Liver (tissue), 3 donors: ENCODE results near the gene BRF1.

ENCODE experiments used
- CTCF ChIP-seq: fragments of 150-350 bp; IDR thresholded peaks from 2 replicates; pipeline ENCODE4 v1.5.1; 2017; ENCODE audit warnings: improper control_type of control experiment, low read depth, low read length; ENCODE audit not compliant: missing input control
- GABPA ChIP-seq, 2 donors: IDR thresholded peaks in 1 of 2; conservative IDR thresholded peaks in 1 of 2; 2 replicates each; pipeline ENCODE4 v1.6.1; 2016; ENCODE audit warnings: antibody characterized with exemption in 2 of 2, mild to moderate bottlenecking in 1 of 2, moderate library complexity in 1 of 2
- JUND ChIP-seq, 2 donors: IDR thresholded peaks; 2 replicates each; pipeline ENCODE4 v1.6.1; 2016; ENCODE audit warnings: antibody characterized with exemption in 2 of 2
- SP1 ChIP-seq: IDR thresholded peaks from 2 replicates; pipeline ENCODE4 v1.6.1; 2018; ENCODE audit warnings: antibody characterized with exemption, mild to moderate bottlenecking
- ZBTB33 ChIP-seq: IDR thresholded peaks from 2 replicates; pipeline ENCODE4 v1.6.1; 2016; ENCODE audit warnings: antibody characterized with exemption
- donor health status: healthy.
- donor health status: healthy.

- no peak for TF ChIP-seq CTCF
- no peak for TF ChIP-seq JUND (IDR thresholded peaks at IDR 0.05)
- TF ChIP-seq ZBTB33: no peak
- no peak for TF ChIP-seq GABPA (IDR thresholded peaks at IDR 0.05 in 1 of 2, conservative IDR thresholded peaks at IDR 0.05 in 1 of 2)
- no peak for TF ChIP-seq SP1
Observed at GRCh38 chr14:105332350-105332874, 31.6 kb upstream of the BRF1 start.
